Measurements from ENCODE around the gene TAMALIN. TPM values are rescaled to one million over a fixed set of nuclear protein-coding genes. Genes with fewer than 3 reads are reported as not detected.

Gene TAMALIN
- total RNA-seq, 2 donors from 2014 or later = 5.0 to 15.2 TPM

GRCh38 chr12:51992246-51992645, 14.5 kb upstream of the TAMALIN start:
- Histone ChIP-seq H3K9ac (ENCODE audit: low read depth in 2 of 2, low read length in 2 of 2) (no peak overlapping the region), H3K27ac (no peak overlapping the region), H3K4me1 (no peaks in the 10 kb centered on the region), H3K27me3 (no peaks in the 10 kb centered on the region), H3K36me3 (peaks cover 12% of the 10 kb centered on the region), H3K9me3 (no peaks in the 10 kb centered on the region), H3K4me3 (no peak overlapping the region)
- intact Hi-C loops (cut with DNase I) = no loop called here
- DNase-seq = no peak
- TF ChIP-seq CTCF (IDR thresholded peaks at IDR 0.05) = no peak

- Histone ChIP-seq H3K4me3 (no peak overlapping the region), H3K9me3 (no peaks in the 10 kb centered on the region), H3K27me3 (no peaks in the 10 kb centered on the region), H3K4me1 (no peaks in the 10 kb centered on the region), H3K9ac (ENCODE audit: low read depth in 2 of 2, low read length in 2 of 2) (no peak overlapping the region), H3K27ac (no peak overlapping the region), H3K36me3 (peaks cover 12% of the 10 kb centered on the region)
- no peak for TF ChIP-seq CTCF (IDR thresholded peaks at IDR 0.05)
- DNase-seq = no peak
- intact Hi-C loops (cut with DNase I) = no loop called here
These were observed 12.3 kb upstream of the TAMALIN start for GRCh38 chr12:51994539-51994820.

- Histone ChIP-seq H3K4me3 (no peak overlapping the region), H3K27ac (no peak overlapping the region), H3K4me1 (no peaks in the 10 kb centered on the region), H3K27me3 (no peaks in the 10 kb centered on the region), H3K9ac (ENCODE audit: low read depth in 2 of 2, low read length in 2 of 2) (no peak overlapping the region), H3K36me3 (peaks cover 12% of the 10 kb centered on the region), H3K9me3 (no peaks in the 10 kb centered on the region)
- no peak for DNase-seq
- intact Hi-C loops (cut with DNase I) = no loop called here
- TF ChIP-seq CTCF (IDR thresholded peaks at IDR 0.05) = no peak
These were observed 11.8 kb upstream of the TAMALIN start for GRCh38 chr12:51994959-51995358.

GRCh38 chr12:51997136-51997535, 9.6 kb upstream of the TAMALIN start:
- intact Hi-C loops (cut with DNase I) = no loop called here
- no peak for TF ChIP-seq CTCF (IDR thresholded peaks at IDR 0.05)
- H3K27me3 ChIP-seq = no peaks in the 10 kb centered on the region
- H3K9ac ChIP-seq (ENCODE audit: low read depth in 2 of 2, low read length in 2 of 2) = no peak overlapping the region
- no peak overlapping the region for H3K4me3 ChIP-seq
- H3K27ac ChIP-seq = no peak overlapping the region
- H3K9me3 ChIP-seq = no peaks in the 10 kb centered on the region
- H3K4me1 ChIP-seq = no peaks in the 10 kb centered on the region
- H3K36me3 ChIP-seq = peaks cover 8% of the 10 kb centered on the region
- DNase-seq = no peak

GRCh38 chr12:52003016-52003550, 3.7 kb upstream of the TAMALIN start:
- DNase-seq = no peak

More at GRCh38 chr12:52003016-52003550, 3.7 kb upstream of the TAMALIN start:
- Histone ChIP-seq H3K9me3 (no peaks in the 10 kb centered on the region), H3K27ac (no peak overlapping the region), H3K4me3 (no peak overlapping the region), H3K36me3 (no peaks in the 10 kb centered on the region), H3K9ac (ENCODE audit: low read depth in 2 of 2, low read length in 2 of 2) (no peak overlapping the region), H3K27me3 (peaks cover 17% of the 10 kb centered on the region), H3K4me1 (no peaks in the 10 kb centered on the region)
- TF ChIP-seq CTCF (IDR thresholded peaks at IDR 0.05) = no peak
- intact Hi-C loops (cut with DNase I) = no loop called here
